B cell (primary cell): ENCODE data around the gene TRPM1. TPM values are rescaled to one million over a fixed set of nuclear protein-coding genes. Genes with fewer than 3 reads are reported as not detected.

Experiments used
- ATAC-seq: fragments of 200-7000 bp; cut with Tn5 transposase; one replicate; pipeline ENCODE4 v1.10.0; 2021; ENCODE audit warnings: low read depth, mild to moderate bottlenecking, moderate number of reproducible peaks, moderate library complexity
- CTCF ChIA-PET: fragments of 350-600 bp; sonication (Branson Sonifier 250); formaldehyde crosslinking; loops from one replicate; lab custom pipeline; 2021; ENCODE audit warnings: antibody characterized with exemption, inconsistent platforms; lab: Charles Lee
- POLR2A ChIA-PET: fragments of 350-600 bp; sonication (Branson Sonifier 250); formaldehyde crosslinking; loops from one replicate; lab custom pipeline; 2021; ENCODE audit warnings: antibody characterized with exemption; lab: Charles Lee
- DNase-seq: peaks from one replicate; pipeline ENCODE4 v3.0.0; 2013
- H2AFZ ChIP-seq: 2 replicates; pipeline ENCODE4 v1.6.1; 2012; ENCODE audit warnings: mild to moderate bottlenecking, low read depth, low read length; ENCODE audit not compliant: insufficient read depth, poor library complexity, severe bottlenecking
- H3K27ac ChIP-seq, 2 donors: 1 replicate in 1 of 2; 2 replicates in 1 of 2; pipeline ENCODE4 v1.5.1; 2012 to 2013; ENCODE audit warnings: low read length in 2 of 2, mild to moderate bottlenecking in 2 of 2, moderate library complexity in 1 of 2
- H3K27me3 ChIP-seq, 4 experiments: fragments of 200-600 bp in 1 of 4; sonication (generic) in 1 of 4; replicated peaks in 1 of 4; 1 replicate in 2 of 4; 2 replicates in 2 of 4; pipeline versions ENCODE4 v1.6.1 to v1.7.0; 2013 to 2016; ENCODE audit warnings: low read length in 3 of 4, mild to moderate bottlenecking in 2 of 4, mixed read lengths in 1 of 4, moderate library complexity in 1 of 4; ENCODE audit not compliant: insufficient read depth in 4 of 4, control insufficient read depth in 3 of 4; ENCODE audit errors: control extremely low read depth in 1 of 4
- H3K36me3 ChIP-seq, 2 experiments: replicated peaks in 1 of 2; 1 replicate in 1 of 2; 2 replicates in 1 of 2; pipeline versions ENCODE4 v1.6.1 to v1.7.1; 2013; ENCODE audit warnings: low read length in 1 of 2; ENCODE audit not compliant: insufficient read depth in 2 of 2, control insufficient read depth in 1 of 2; ENCODE audit errors: control extremely low read depth in 1 of 2, extremely low read depth in 1 of 2
- H3K4me1 ChIP-seq, 2 donors: fragments of 200-600 bp in 1 of 2; sonication (generic) in 1 of 2; 1 replicate in 1 of 2; 2 replicates in 1 of 2; pipeline versions ENCODE4 v1.5.1 to v1.6.1; 2013 to 2017; ENCODE audit warnings: low read length in 2 of 2; ENCODE audit not compliant: control insufficient read depth in 2 of 2, insufficient read depth in 2 of 2
- H3K4me2 ChIP-seq: replicated peaks from 2 replicates; pipeline ENCODE3; 2012; ENCODE audit warnings: mild to moderate bottlenecking, low read depth, low read length; ENCODE audit not compliant: poor library complexity, severe bottlenecking
- H3K4me3 ChIP-seq, 5 experiments: fragments of 200-600 bp in 1 of 5; sonication (generic) in 1 of 5; 1 replicate in 3 of 5; 2 replicates in 2 of 5; pipeline versions ENCODE4 v1.5.1 to v1.7.0; 2011 to 2016; ENCODE audit warnings: low read length in 4 of 5, mild to moderate bottlenecking in 4 of 5, low read depth in 2 of 5, control low read depth in 1 of 5, moderate library complexity in 1 of 5; ENCODE audit not compliant: insufficient read depth in 1 of 5; ENCODE audit errors: control extremely low read depth in 1 of 5, extremely low read depth in 1 of 5
- H3K79me2 ChIP-seq: fragments of 200-600 bp; sonication (generic); one replicate; pipeline ENCODE4 v1.6.0; 2016; ENCODE audit warnings: low read length; ENCODE audit not compliant: control insufficient read depth, insufficient read depth
- H3K9ac ChIP-seq: fragments of 200-600 bp; sonication (generic); 2 replicates; pipeline ENCODE4 v1.6.1; 2017; ENCODE audit warnings: mild to moderate bottlenecking, low read length, moderate library complexity
- H3K9me3 ChIP-seq, 3 donors: one replicate each; pipeline versions ENCODE4 v1.6.1 to v1.7.1; 2013; ENCODE audit warnings: low read length in 2 of 3; ENCODE audit not compliant: control insufficient read depth in 2 of 3, insufficient read depth in 1 of 3; ENCODE audit errors: control extremely low read depth in 1 of 3
- H4K20me1 ChIP-seq: 2 replicates; pipeline ENCODE4 v1.6.0; 2012; ENCODE audit warnings: mild to moderate bottlenecking, low read length; ENCODE audit not compliant: insufficient read depth, control insufficient read depth, poor library complexity, severe bottlenecking
- H3K27ac Mint-ChIP-seq: one replicate; pipeline ENCODE4 v1.8.0; 2021; ENCODE audit warnings: mixed read lengths
- H3K27me3 Mint-ChIP-seq: one replicate; pipeline ENCODE4 v1.8.0; 2021; ENCODE audit warnings: mixed read lengths
- H3K4me1 Mint-ChIP-seq: one replicate; pipeline ENCODE4 v1.8.0; 2021; ENCODE audit warnings: mixed read lengths
- H3K4me3 Mint-ChIP-seq: one replicate; pipeline ENCODE4 v1.8.0; 2021; ENCODE audit warnings: mixed read lengths
- H3K9me3 Mint-ChIP-seq: one replicate; pipeline ENCODE4 v1.8.0; 2022; ENCODE audit warnings: mixed read lengths; ENCODE audit not compliant: insufficient read depth
- EZH2 ChIP-seq: IDR thresholded peaks from 2 replicates; pipeline ENCODE4 v1.6.1; 2012; ENCODE audit warnings: borderline replicate concordance, low read depth, mild to moderate bottlenecking, moderate library complexity, low read length; ENCODE audit not compliant: insufficient read depth, poor library complexity, severe bottlenecking
- WGBS: methylation state at CpG from one replicate; pipeline ENCODE4 v1.1.5; 2013; ENCODE audit warnings: missing lambda C conversion rate; ENCODE audit not compliant: insufficient coverage; 5-methylcytosine and 5-hydroxymethylcytosine counted together
- intact Hi-C: fragments of 100-400 bp; cut with micrococcal nuclease; formaldehyde crosslinking; loops from one replicate; pipeline ENCODE4 v1.10.0; 2022
- polyA plus RNA-seq: library from polyadenylated mRNA; depleted of rRNA; stranded (reverse); fragments of >200 nt; gene quantifications from 2 replicates; pipeline ENCODE4 v1.2.3, GENCODE V29; 2012
- total RNA-seq, 2 donors: library from RNA; stranded (reverse); fragments of 120-200 nt in 1 of 2; gene quantifications; 1 replicate in 1 of 2; 2 replicates in 1 of 2; pipeline versions ENCODE4 v1.2.3 to v1.2.4, GENCODE V29; 2013 to 2022
- TF ChIP-seq, protein P1 (sequence below): fragments of 200-600 bp; IDR thresholded peaks from one replicate; pipeline ENCODE4 v1.8.0; 2022; ENCODE audit warnings: antibody characterized with exemption, mild to moderate bottlenecking

Gene TRPM1
- total and polyA plus RNA-seq, 2 donors (not counting 1 experiment from before 2014, with no cell fraction given) = 0.07 TPM; not detected in 1

DNA sequence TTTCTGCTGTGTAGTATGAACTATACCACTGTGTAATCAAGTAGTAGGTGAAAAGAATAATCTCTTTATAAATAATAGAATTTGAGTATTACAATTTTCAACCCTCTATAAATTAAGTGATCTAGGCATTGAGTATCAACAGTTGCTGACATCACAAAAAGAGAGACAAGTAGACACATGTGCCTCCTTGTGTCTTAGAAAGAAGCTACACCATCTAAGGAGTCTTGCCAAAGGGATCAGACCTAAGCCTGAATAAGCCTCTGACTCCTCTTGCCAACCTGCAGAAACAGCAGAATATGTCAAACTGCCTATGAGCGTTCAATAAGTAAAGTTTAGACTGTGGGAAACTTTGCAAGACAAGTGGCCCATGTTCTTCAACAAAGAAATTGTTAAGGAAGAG, 104.3 kb downstream of the TRPM1 start:
- POLR2A ChIA-PET = interaction anchor here (0.6 kb wide), 1 partner anchor 17 kb away, joined by 4 read pairs; no protein-coding TSS in a partner anchor
- TF ChIP-seq, protein P1, sequence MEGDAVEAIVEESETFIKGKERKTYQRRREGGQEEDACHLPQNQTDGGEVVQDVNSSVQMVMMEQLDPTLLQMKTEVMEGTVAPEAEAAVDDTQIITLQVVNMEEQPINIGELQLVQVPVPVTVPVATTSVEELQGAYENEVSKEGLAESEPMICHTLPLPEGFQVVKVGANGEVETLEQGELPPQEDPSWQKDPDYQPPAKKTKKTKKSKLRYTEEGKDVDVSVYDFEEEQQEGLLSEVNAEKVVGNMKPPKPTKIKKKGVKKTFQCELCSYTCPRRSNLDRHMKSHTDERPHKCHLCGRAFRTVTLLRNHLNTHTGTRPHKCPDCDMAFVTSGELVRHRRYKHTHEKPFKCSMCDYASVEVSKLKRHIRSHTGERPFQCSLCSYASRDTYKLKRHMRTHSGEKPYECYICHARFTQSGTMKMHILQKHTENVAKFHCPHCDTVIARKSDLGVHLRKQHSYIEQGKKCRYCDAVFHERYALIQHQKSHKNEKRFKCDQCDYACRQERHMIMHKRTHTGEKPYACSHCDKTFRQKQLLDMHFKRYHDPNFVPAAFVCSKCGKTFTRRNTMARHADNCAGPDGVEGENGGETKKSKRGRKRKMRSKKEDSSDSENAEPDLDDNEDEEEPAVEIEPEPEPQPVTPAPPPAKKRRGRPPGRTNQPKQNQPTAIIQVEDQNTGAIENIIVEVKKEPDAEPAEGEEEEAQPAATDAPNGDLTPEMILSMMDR = no peak
- no peak for TF ChIP-seq EZH2
- no peaks in the 10 kb centered on the region for H3K79me2 ChIP-seq
- H3K27ac Mint-ChIP-seq = no peak overlapping the region
- no peak overlapping the region for H3K9ac ChIP-seq
- intact Hi-C loops = no loop called here
- H4K20me1 ChIP-seq = no peaks in the 10 kb centered on the region
- no peaks in the 10 kb centered on the region for H3K27me3 Mint-ChIP-seq
- H3K27me3 ChIP-seq = no peaks in the 10 kb centered on the region
- H3K9me3 Mint-ChIP-seq = no peaks in the 10 kb centered on the region
- WGBS = no CpG with 5 or more reads among the region's 1 CpG
- H3K4me3 Mint-ChIP-seq = no peak overlapping the region
- no peak overlapping the region for H3K4me2 ChIP-seq
- H3K27ac ChIP-seq = no peak overlapping the region
- CTCF ChIA-PET = interaction anchor here (1.4 kb wide), 1 partner anchor 132 kb away, joined by 5 read pairs; no protein-coding TSS in a partner anchor
- no peak overlapping the region for H3K4me3 ChIP-seq
- peaks cover 6 to 7% of the 10 kb centered on the region in 2 donors for H3K4me1 ChIP-seq
- ATAC-seq = no peak
- peaks cover 0 to 3% (median 0%) of the 10 kb centered on the region in 3 donors for H3K9me3 ChIP-seq
- no peaks in the 10 kb centered on the region for H3K36me3 ChIP-seq
- no peak overlapping the region for H2AFZ ChIP-seq
- H3K4me1 Mint-ChIP-seq = peaks cover 28% of the 10 kb centered on the region
- DNase-seq = no peak

DNA sequence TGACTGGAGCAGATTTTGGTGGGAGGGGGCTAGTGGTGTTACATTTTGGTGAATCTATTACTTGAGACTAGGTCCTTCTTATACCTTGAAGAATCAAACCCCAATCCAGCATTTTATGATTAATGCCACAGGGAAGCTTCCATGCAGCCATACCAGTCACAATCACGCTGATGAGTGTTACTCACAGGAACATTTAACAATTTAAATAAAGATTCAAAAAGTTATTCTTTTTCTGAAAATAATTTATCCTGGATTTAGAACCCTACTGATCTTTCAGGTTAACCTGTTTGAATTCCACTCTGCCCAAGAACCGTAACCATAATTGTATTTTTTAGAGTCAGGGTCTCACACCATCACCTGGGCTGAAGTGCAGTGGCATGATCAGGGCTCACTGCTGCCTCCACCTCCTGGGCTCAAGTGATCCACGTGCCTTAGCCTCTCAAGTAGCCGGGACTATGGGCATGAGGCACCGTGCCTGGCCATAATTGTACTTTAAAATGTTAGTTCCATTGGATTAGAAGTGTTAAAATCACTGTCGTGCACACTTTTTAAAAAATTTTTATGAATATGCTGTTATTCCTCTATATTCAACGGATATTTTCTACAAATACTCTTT, 109.2 kb downstream of the TRPM1 start:
- H3K4me2 ChIP-seq = peak overlapping the region; percentile 93
- ChIA-PET POLR2A (interaction anchor here (1.4 to 2.0 kb wide), 2 partner anchors 11 to 37 kb away, joined by 3 to 15 read pairs; no protein-coding TSS in a partner anchor), CTCF (interaction anchor here (0.6 to 1.7 kb wide), 3 partner anchors 11 to 368 kb away, joined by 3 to 10 read pairs (median 9); no protein-coding TSS in a partner anchor)
- peaks cover 39% of the 10 kb centered on the region for H3K79me2 ChIP-seq
- TF ChIP-seq EZH2 = no peak
- TF ChIP-seq, protein P1 = no peak
- peak overlapping the region; percentile 94 for H2AFZ ChIP-seq
- Mint-ChIP-seq H3K27ac (peak overlapping the region; percentile 92), H3K4me1 (peaks cover 28% of the 10 kb centered on the region), H3K9me3 (no peaks in the 10 kb centered on the region), H3K27me3 (no peaks in the 10 kb centered on the region), H3K4me3 (peak overlapping the region; percentile 86)
- H3K4me3 ChIP-seq = peak overlapping the region; percentile 59 to 90 (median 77)
- peak overlapping the region; percentile 84 for H3K9ac ChIP-seq
- ATAC-seq = no peak
- peak overlapping the region; percentile 81 to 94 for H3K27ac ChIP-seq
- intact Hi-C loops = loop anchor here (2.0 to 5.0 kb wide), 3 partner anchors 40 to 445 kb away; partner anchors contain the start of gene FAN1
- peaks cover 21 to 28% of the 10 kb centered on the region in 2 donors for H3K4me1 ChIP-seq
- peaks cover 4 to 9% of the 10 kb centered on the region in 2 experiments for H3K36me3 ChIP-seq
- DNase-seq = no peak
- peaks cover 23% of the 10 kb centered on the region for H4K20me1 ChIP-seq
- no peaks in the 10 kb centered on the region for H3K9me3 ChIP-seq
- no peaks in the 10 kb centered on the region for H3K27me3 ChIP-seq
- WGBS = 100% methylated on average over 3 of the region's 7 CpGs
